Activated CD4-positive, alpha-beta memory T cell treated with anti-CD3 and anti-CD28 coated beads, Interleukin-2, amount 10 ng/mL, durations not matched to agents 7 days and 5 days (primary cell): ENCODE data around the gene CLP1. TPM values are rescaled to one million over a fixed set of nuclear protein-coding genes. Genes with fewer than 3 reads are reported as not detected.
"Not testable (repeated sequence)": the region's sequence is repeated elsewhere in the genome, so short reads cannot be mapped to it uniquely, and the experiment has no call there.

Experiments used
- CTCF ChIA-PET: fragments of 350-600 bp; sonication (Branson Sonifier 250); formaldehyde crosslinking; loops from one replicate; lab custom pipeline; 2021; ENCODE audit warnings: antibody characterized with exemption, inconsistent platforms; lab: Charles Lee
- POLR2A ChIA-PET: fragments of 350-600 bp; sonication (Branson Sonifier 250); formaldehyde crosslinking; loops from one replicate; lab custom pipeline; 2021; ENCODE audit warnings: antibody characterized with exemption; lab: Charles Lee
- DNase-seq: peaks from one replicate; pipeline ENCODE4 v3.0.0-alpha.2; 2020
- H3K27ac Mint-ChIP-seq: one replicate; pipeline ENCODE4 v1.8.0; 2021; ENCODE audit warnings: mild to moderate bottlenecking, mixed read lengths
- H3K27me3 Mint-ChIP-seq: one replicate; pipeline ENCODE4 v1.8.0; 2021; ENCODE audit warnings: mixed read lengths
- H3K36me3 Mint-ChIP-seq: one replicate; pipeline ENCODE4 v1.8.0; 2021; ENCODE audit warnings: low read depth, mixed read lengths
- H3K4me1 Mint-ChIP-seq: one replicate; pipeline ENCODE4 v1.8.0; 2021; ENCODE audit warnings: mixed read lengths
- H3K4me3 Mint-ChIP-seq: one replicate; pipeline ENCODE4 v1.8.0; 2021; ENCODE audit warnings: mild to moderate bottlenecking, mixed read lengths
- H3K9me3 Mint-ChIP-seq: one replicate; pipeline ENCODE4 v1.8.0; 2021; ENCODE audit warnings: mixed read lengths
- total RNA-seq, 2 experiments: library from RNA; stranded (reverse); gene quantifications; one replicate each; pipeline ENCODE4 v1.2.3, GENCODE V29; 2021

CLP1 gene
- total RNA-seq, 2 experiments from 2014 or later, result 14.8 to 17.5 TPM

GRCh38 chr11:57651408-57651807 lies 6.2 kb upstream of the CLP1 start:
- ChIA-PET CTCF (interaction anchor here (1.3 to 1.5 kb wide), 2 partner anchors 10 to 83 kb away, joined by 5 to 6 read pairs; partner anchors contain the start of gene UBE2L6), POLR2A (interaction anchor here (2.2 kb wide), 1 partner anchor 16 kb away, joined by 12 read pairs; the partner anchor contains the start of gene ZDHHC5)
- Mint-ChIP-seq H3K27me3 (peaks cover 41% of the 10 kb centered on the region), H3K4me3 (no peak overlapping the region), H3K27ac (no peak overlapping the region), H3K4me1 (peaks cover 53% of the 10 kb centered on the region), H3K36me3 (no peaks in the 10 kb centered on the region), H3K9me3 (no peaks in the 10 kb centered on the region)
- DNase-seq, result no peak

- Mint-ChIP-seq H3K27ac (peak overlapping the region; percentile 63), H3K4me1 (peaks cover 53% of the 10 kb centered on the region), H3K27me3 (peaks cover 32% of the 10 kb centered on the region), H3K4me3 (peak overlapping the region; percentile 43)
- POLR2A ChIA-PET, result interaction anchor here (0.8 to 2.2 kb wide), 3 partner anchors 15 to 327 kb away, joined by 3 to 12 read pairs (median 5); partner anchors contain the start of genes SELENOH and ZDHHC5
- DNase-seq, result peak; percentile 55
- H3K9me3 Mint-ChIP-seq, H3K36me3 Mint-ChIP-seq: not testable (repeated sequence)
- CTCF ChIA-PET, result interaction anchor here (1.0 to 1.5 kb wide), 3 partner anchors 7 to 84 kb away, joined by 4 to 6 read pairs (median 5); partner anchors contain the start of gene UBE2L6
Measured at GRCh38 chr11:57652230-57652629, 5.3 kb upstream of the CLP1 start.

GRCh38 chr11:57652662-57653061 lies 4.9 kb upstream of the CLP1 start:
- Mint-ChIP-seq H3K27me3 (peaks cover 28% of the 10 kb centered on the region), H3K9me3 (no peaks in the 10 kb centered on the region), H3K4me3 (peak overlapping the region; percentile 43), H3K27ac (peak overlapping the region; percentile 63), H3K4me1 (peaks cover 56% of the 10 kb centered on the region), H3K36me3 (peaks cover 1% of the 10 kb centered on the region)
- ChIA-PET CTCF (interaction anchor here (1.0 to 1.3 kb wide), 2 partner anchors 8 to 12 kb away, joined by 4 to 5 read pairs; no protein-coding TSS in a partner anchor), POLR2A (interaction anchor here (0.8 to 2.2 kb wide), 3 partner anchors 15 to 327 kb away, joined by 3 to 12 read pairs (median 5); partner anchors contain the start of genes SELENOH and ZDHHC5)
- DNase-seq, result no peak

- CTCF ChIA-PET, result interaction anchor here (1.0 to 2.4 kb wide), 2 partner anchors 8 kb away, joined by 4 to 18 read pairs; no protein-coding TSS in a partner anchor
- H3K27me3 Mint-ChIP-seq, result peaks cover 23% of the 10 kb centered on the region
Measured at GRCh38 chr11:57653163-57653562, 4.4 kb upstream of the CLP1 start.

GRCh38 chr11:57656885-57657193 lies 723 bp upstream of the CLP1 start:
- POLR2A ChIA-PET, result interaction anchor here (1.0 to 1.4 kb wide), 2 partner anchors 9 to 10 kb away, joined by 3 read pairs; no protein-coding TSS in a partner anchor
- Mint-ChIP-seq H3K36me3 (peaks cover 24% of the 10 kb centered on the region), H3K9me3 (no peaks in the 10 kb centered on the region), H3K4me3 (peak overlapping the region; percentile 93), H3K27ac (peak overlapping the region; percentile 62), H3K4me1 (peaks cover 40% of the 10 kb centered on the region), H3K27me3 (no peaks in the 10 kb centered on the region)
- no peak for DNase-seq
- CTCF ChIA-PET, result interaction anchor here (1.1 to 3.9 kb wide), 3 partner anchors 10 to 199 kb away, joined by 3 to 19 read pairs (median 6); no protein-coding TSS in a partner anchor

More at GRCh38 chr11:57653163-57653562, 4.4 kb upstream of the CLP1 start:
- peaks cover 55% of the 10 kb centered on the region for H3K4me1 Mint-ChIP-seq
- POLR2A ChIA-PET, result interaction anchor here (1.8 to 2.2 kb wide), 2 partner anchors 14 to 88 kb away, joined by 5 to 12 read pairs; partner anchors contain the start of genes SELENOH and ZDHHC5
- no peak overlapping the region for H3K4me3 Mint-ChIP-seq
- H3K27ac Mint-ChIP-seq, result no peak overlapping the region
- H3K36me3 Mint-ChIP-seq, result peaks cover 3% of the 10 kb centered on the region
- DNase-seq, result no peak
- no peaks in the 10 kb centered on the region for H3K9me3 Mint-ChIP-seq

GRCh38 chr11:57658023-57658361 lies 430 bp downstream of the CLP1 start:
- POLR2A ChIA-PET, result interaction anchor here (1.0 to 2.2 kb wide), 4 partner anchors 9 to 90 kb away, joined by 3 to 14 read pairs (median 5); partner anchors contain the start of genes MED19, SELENOH, TMX2 and UBE2L6
- Mint-ChIP-seq H3K27ac (peak overlapping the region; percentile 91), H3K4me1 (peaks cover 38% of the 10 kb centered on the region), H3K4me3 (peak overlapping the region; percentile 93), H3K27me3 (no peaks in the 10 kb centered on the region), H3K36me3 (peaks cover 33% of the 10 kb centered on the region), H3K9me3 (no peaks in the 10 kb centered on the region)
- no peak for DNase-seq
- CTCF ChIA-PET, result interaction anchor here (0.7 to 3.9 kb wide), 3 partner anchors 14 to 918 kb away, joined by 3 to 19 read pairs (median 4); partner anchors contain the start of gene LPXN

GRCh38 chr11:57659669-57660068 lies 2.1 kb downstream of the CLP1 start:
- H3K4me3 Mint-ChIP-seq, result no peak overlapping the region
- H3K36me3 Mint-ChIP-seq, result peaks cover 33% of the 10 kb centered on the region
- H3K4me1 Mint-ChIP-seq, result peaks cover 33% of the 10 kb centered on the region
- CTCF ChIA-PET, result interaction anchor here (1.0 to 3.9 kb wide), 2 partner anchors 16 to 143 kb away, joined by 3 to 19 read pairs; no protein-coding TSS in a partner anchor
- POLR2A ChIA-PET, result interaction anchor here (2.2 kb wide), 1 partner anchor 7 kb away, joined by 14 read pairs; no protein-coding TSS in a partner anchor
- H3K9me3 Mint-ChIP-seq, result no peaks in the 10 kb centered on the region
- no peak overlapping the region for H3K27ac Mint-ChIP-seq
- no peak for DNase-seq
- H3K27me3 Mint-ChIP-seq, result no peaks in the 10 kb centered on the region

GRCh38 chr11:57662893-57663292 lies 5.3 kb downstream of the CLP1 start:
- CTCF ChIA-PET, result interaction anchor here (1.1 to 1.4 kb wide), 2 partner anchors 47 to 138 kb away, joined by 4 to 10 read pairs; no protein-coding TSS in a partner anchor

GRCh38 chr11:57663975-57664374 lies 6.4 kb downstream of the CLP1 start:
- CTCF ChIA-PET, result no interaction called here
- H3K9me3 Mint-ChIP-seq, result no peaks in the 10 kb centered on the region
- H3K27me3 Mint-ChIP-seq, result no peaks in the 10 kb centered on the region
- H3K36me3 Mint-ChIP-seq, result peaks cover 42% of the 10 kb centered on the region
- DNase-seq, result no peak
- peaks cover 31% of the 10 kb centered on the region for H3K4me1 Mint-ChIP-seq
- no peak overlapping the region for H3K4me3 Mint-ChIP-seq
- POLR2A ChIA-PET, result no interaction called here
- H3K27ac Mint-ChIP-seq, result no peak overlapping the region

More at GRCh38 chr11:57662893-57663292, 5.3 kb downstream of the CLP1 start:
- POLR2A ChIA-PET, result no interaction called here
- Mint-ChIP-seq H3K27ac (no peak overlapping the region), H3K27me3 (no peaks in the 10 kb centered on the region), H3K4me3 (no peak overlapping the region), H3K4me1 (peaks cover 34% of the 10 kb centered on the region), H3K36me3 (peaks cover 40% of the 10 kb centered on the region), H3K9me3 (no peaks in the 10 kb centered on the region)
- DNase-seq, result no peak

- Mint-ChIP-seq H3K36me3 (peaks cover 38% of the 10 kb centered on the region), H3K27me3 (no peaks in the 10 kb centered on the region), H3K9me3 (no peaks in the 10 kb centered on the region), H3K4me3 (peak overlapping the region; percentile 99), H3K4me1 (peaks cover 50% of the 10 kb centered on the region), H3K27ac (peak overlapping the region; percentile 99)
- CTCF ChIA-PET, result interaction anchor here (0.7 to 1.7 kb wide), 4 partner anchors 10 to 366 kb away, joined by 3 to 6 read pairs (median 4); partner anchors contain the start of gene BTBD18
- POLR2A ChIA-PET, result interaction anchor here (0.5 to 2.8 kb wide), 14 partner anchors 9 to 910 kb away, joined by 3 to 15 read pairs (median 4); partner anchors contain the start of genes CLP1, MED19, SELENOH and TMX2
- DNase-seq, result peak; percentile 94
Measured at GRCh38 chr11:57667117-57667735, 9.7 kb downstream of the CLP1 start.

- peak; percentile 100 for DNase-seq
- ChIA-PET CTCF (interaction anchor here (0.7 to 1.7 kb wide), 3 partner anchors 11 to 367 kb away, joined by 3 to 6 read pairs (median 3); partner anchors contain the start of gene BTBD18), POLR2A (interaction anchor here (0.5 to 2.8 kb wide), 11 partner anchors 9 to 910 kb away, joined by 3 to 15 read pairs (median 4); partner anchors contain the start of genes MED19, SELENOH, TMX2 and TNKS1BP1)
- Mint-ChIP-seq H3K4me1 (peaks cover 51% of the 10 kb centered on the region), H3K9me3 (no peaks in the 10 kb centered on the region), H3K36me3 (peaks cover 38% of the 10 kb centered on the region), H3K27me3 (no peaks in the 10 kb centered on the region), H3K27ac (peak within 1 kb of the TSS; percentile 99), H3K4me3 (peak within 1 kb of the TSS; percentile 99)
Measured at GRCh38 chr11:57667736-57668433, 10.3 kb downstream of the CLP1 start, which contains the start of gene ZDHHC5. ZDHHC5 (plus strand) TSS chr11:57668114; CDS start chr11:57673091, 4,977 bp downstream.

- CTCF ChIA-PET, result no interaction called here
- Mint-ChIP-seq H3K4me1 (peaks cover 55% of the 10 kb centered on the region), H3K9me3 (no peaks in the 10 kb centered on the region), H3K27ac (peak overlapping the region; percentile 99), H3K36me3 (peaks cover 42% of the 10 kb centered on the region), H3K4me3 (peak overlapping the region; percentile 99), H3K27me3 (no peaks in the 10 kb centered on the region)
- DNase-seq, result peak; percentile 58
- POLR2A ChIA-PET, result interaction anchor here (1.0 to 2.8 kb wide), 6 partner anchors 12 to 909 kb away, joined by 3 to 12 read pairs (median 6); partner anchors contain the start of genes MED19, TMX2 and TNKS1BP1
Measured at GRCh38 chr11:57668434-57668782, 10.8 kb downstream of the CLP1 start.
